Measurements from ENCODE around the gene SH3BGR. TPM values are rescaled to one million over a fixed set of nuclear protein-coding genes. Genes with fewer than 3 reads are reported as not detected.

The SH3BGR gene
- polyA plus RNA-seq, 1 donor (not counting 4 experiments of a cell fraction or from before 2014, with no cell fraction given): 1.4 TPM

DNA sequence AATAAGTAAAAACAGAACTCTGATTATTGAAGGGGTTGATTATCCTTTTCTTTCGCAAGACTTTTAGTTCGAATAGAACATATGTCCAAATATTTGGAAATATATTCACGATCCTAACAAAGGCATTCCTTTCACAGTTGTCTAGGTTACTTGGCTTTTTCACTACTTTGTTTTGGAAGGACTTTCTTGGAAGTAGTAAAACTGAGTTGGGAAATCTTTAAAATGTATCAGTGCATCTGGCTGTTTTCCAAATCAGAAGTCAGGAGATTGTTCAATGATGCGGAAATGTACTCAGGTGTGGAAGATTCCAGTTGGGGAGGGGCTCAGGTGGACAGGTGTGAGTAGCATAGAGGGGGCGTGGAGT, 67.1 kb downstream of the SH3BGR start:
- H3K27ac ChIP-seq (ENCODE audit: control insufficient read depth, insufficient read depth, low read length): no peak overlapping the region
- H2AFZ ChIP-seq (ENCODE audit: control insufficient read depth, low read length): no peak overlapping the region
- H3K9ac ChIP-seq (ENCODE audit: control insufficient read depth, extremely low read depth, insufficient read depth, low read length): no peak overlapping the region
- H3K36me3 ChIP-seq (ENCODE audit: control insufficient read depth in 2 of 2, extremely low read depth in 1 of 2, insufficient read depth in 2 of 2, low read length in 2 of 2): no peaks in the 10 kb centered on the region
- FAIRE-seq (no peak), DNase-seq (ENCODE audit: low read depth, low spot score) (no peak)
- H3K27me3 ChIP-seq (ENCODE audit: control insufficient read depth, extremely low read depth, insufficient read depth, low read length): no peaks in the 10 kb centered on the region
- H3K4me1 ChIP-seq (ENCODE audit: control insufficient read depth, extremely low read depth, insufficient read depth, low read length): no peaks in the 10 kb centered on the region
- no peak for TF ChIP-seq EZH2 (IDR thresholded peaks at IDR 0.05; ENCODE audit: low read length)
- TF ChIP-seq, protein P1, sequence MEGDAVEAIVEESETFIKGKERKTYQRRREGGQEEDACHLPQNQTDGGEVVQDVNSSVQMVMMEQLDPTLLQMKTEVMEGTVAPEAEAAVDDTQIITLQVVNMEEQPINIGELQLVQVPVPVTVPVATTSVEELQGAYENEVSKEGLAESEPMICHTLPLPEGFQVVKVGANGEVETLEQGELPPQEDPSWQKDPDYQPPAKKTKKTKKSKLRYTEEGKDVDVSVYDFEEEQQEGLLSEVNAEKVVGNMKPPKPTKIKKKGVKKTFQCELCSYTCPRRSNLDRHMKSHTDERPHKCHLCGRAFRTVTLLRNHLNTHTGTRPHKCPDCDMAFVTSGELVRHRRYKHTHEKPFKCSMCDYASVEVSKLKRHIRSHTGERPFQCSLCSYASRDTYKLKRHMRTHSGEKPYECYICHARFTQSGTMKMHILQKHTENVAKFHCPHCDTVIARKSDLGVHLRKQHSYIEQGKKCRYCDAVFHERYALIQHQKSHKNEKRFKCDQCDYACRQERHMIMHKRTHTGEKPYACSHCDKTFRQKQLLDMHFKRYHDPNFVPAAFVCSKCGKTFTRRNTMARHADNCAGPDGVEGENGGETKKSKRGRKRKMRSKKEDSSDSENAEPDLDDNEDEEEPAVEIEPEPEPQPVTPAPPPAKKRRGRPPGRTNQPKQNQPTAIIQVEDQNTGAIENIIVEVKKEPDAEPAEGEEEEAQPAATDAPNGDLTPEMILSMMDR (optimal IDR thresholded peaks at IDR 0.05 in 1 of 3, IDR thresholded peaks at IDR 0.05 in 1 of 3, conservative IDR thresholded peaks at IDR 0.05 in 1 of 3; ENCODE audit: extremely low read depth in 1 of 3, insufficient read depth in 2 of 3, low read length in 3 of 3): no peak
- dilution Hi-C loops (cut with MboI; ENCODE audit: extremely low pct_ligation_motif_present, low sequenced_read_pairs): loop anchor here (25.0 kb wide), 1 partner anchor 193 kb away; no protein-coding TSS in a partner anchor
- H3K9me1 ChIP-seq (ENCODE audit: control insufficient read depth, extremely low read depth, insufficient read depth, low read length): no peaks in the 10 kb centered on the region
- no peak overlapping the region for H3K4me2 ChIP-seq (ENCODE audit: control insufficient read depth, extremely low read depth, insufficient read depth, low read depth, low read length)
- H4K20me1 ChIP-seq (ENCODE audit: control insufficient read depth, extremely low read depth, insufficient read depth, low read length): no peaks in the 10 kb centered on the region
- no peaks in the 10 kb centered on the region for H3K79me2 ChIP-seq (ENCODE audit: control insufficient read depth, insufficient read depth, low read length)
- H3K9me3 ChIP-seq (ENCODE audit: control insufficient read depth, low read depth, low read length): no peaks in the 10 kb centered on the region
- no peak overlapping the region for H3K4me3 ChIP-seq (ENCODE audit: control insufficient read depth in 2 of 3, extremely low read depth in 1 of 3, insufficient read depth in 2 of 3, low read depth in 1 of 3, low read length in 3 of 3)

DNA sequence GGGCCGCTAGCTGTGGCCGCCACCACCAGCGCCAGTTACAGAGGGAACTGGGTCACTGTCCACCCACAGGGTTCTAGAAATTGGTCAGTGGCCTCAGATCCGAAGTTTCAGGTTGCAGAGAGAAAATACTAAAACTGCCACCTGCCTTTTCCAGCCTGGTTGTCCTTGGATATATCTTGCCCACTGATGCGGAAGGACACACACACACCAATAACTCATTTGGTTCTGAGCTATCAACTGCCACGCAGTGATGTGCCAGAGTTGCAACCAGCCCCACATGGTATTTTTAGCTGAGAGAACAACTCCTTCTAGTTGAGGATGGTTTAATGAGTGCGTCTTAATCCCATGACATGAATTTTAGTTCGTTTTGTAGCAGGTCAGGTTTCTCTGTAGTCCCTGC, 68.1 kb downstream of the SH3BGR start:
- dilution Hi-C loops (cut with MboI; ENCODE audit: extremely low pct_ligation_motif_present, low sequenced_read_pairs): loop anchor here (25.0 kb wide), 1 partner anchor 192 kb away; no protein-coding TSS in a partner anchor
- no peaks in the 10 kb centered on the region for H3K79me2 ChIP-seq (ENCODE audit: control insufficient read depth, insufficient read depth, low read length)
- H3K36me3 ChIP-seq (ENCODE audit: control insufficient read depth in 2 of 2, extremely low read depth in 1 of 2, insufficient read depth in 2 of 2, low read length in 2 of 2): no peaks in the 10 kb centered on the region
- H3K9ac ChIP-seq (ENCODE audit: control insufficient read depth, extremely low read depth, insufficient read depth, low read length): no peak overlapping the region
- DNase-seq (ENCODE audit: low read depth, low spot score) (no peak), FAIRE-seq (no peak)
- H3K4me1 ChIP-seq (ENCODE audit: control insufficient read depth, extremely low read depth, insufficient read depth, low read length): no peaks in the 10 kb centered on the region
- H3K9me3 ChIP-seq (ENCODE audit: control insufficient read depth, low read depth, low read length): no peaks in the 10 kb centered on the region
- no peak overlapping the region for H3K4me2 ChIP-seq (ENCODE audit: control insufficient read depth, extremely low read depth, insufficient read depth, low read depth, low read length)
- no peak overlapping the region for H3K27ac ChIP-seq (ENCODE audit: control insufficient read depth, insufficient read depth, low read length)
- H3K9me1 ChIP-seq (ENCODE audit: control insufficient read depth, extremely low read depth, insufficient read depth, low read length): no peaks in the 10 kb centered on the region
- no peaks in the 10 kb centered on the region for H3K27me3 ChIP-seq (ENCODE audit: control insufficient read depth, extremely low read depth, insufficient read depth, low read length)
- H2AFZ ChIP-seq (ENCODE audit: control insufficient read depth, low read length): no peak overlapping the region
- TF ChIP-seq, protein P1 (optimal IDR thresholded peaks at IDR 0.05 in 1 of 3, IDR thresholded peaks at IDR 0.05 in 1 of 3, conservative IDR thresholded peaks at IDR 0.05 in 1 of 3; ENCODE audit: extremely low read depth in 1 of 3, insufficient read depth in 2 of 3, low read length in 3 of 3): no peak
- no peak for TF ChIP-seq EZH2 (IDR thresholded peaks at IDR 0.05; ENCODE audit: low read length)
- H4K20me1 ChIP-seq (ENCODE audit: control insufficient read depth, extremely low read depth, insufficient read depth, low read length): no peaks in the 10 kb centered on the region
- H3K4me3 ChIP-seq (ENCODE audit: control insufficient read depth in 2 of 3, extremely low read depth in 1 of 3, insufficient read depth in 2 of 3, low read depth in 1 of 3, low read length in 3 of 3): no peak overlapping the region
